ENCODE results near the gene HEXD. TPM values are rescaled to one million over a fixed set of nuclear protein-coding genes. Genes with fewer than 3 reads are reported as not detected.

The HEXD gene
- total and polyA plus RNA-seq, 2 donors, result 13.8 to 40.5 TPM

DNA sequence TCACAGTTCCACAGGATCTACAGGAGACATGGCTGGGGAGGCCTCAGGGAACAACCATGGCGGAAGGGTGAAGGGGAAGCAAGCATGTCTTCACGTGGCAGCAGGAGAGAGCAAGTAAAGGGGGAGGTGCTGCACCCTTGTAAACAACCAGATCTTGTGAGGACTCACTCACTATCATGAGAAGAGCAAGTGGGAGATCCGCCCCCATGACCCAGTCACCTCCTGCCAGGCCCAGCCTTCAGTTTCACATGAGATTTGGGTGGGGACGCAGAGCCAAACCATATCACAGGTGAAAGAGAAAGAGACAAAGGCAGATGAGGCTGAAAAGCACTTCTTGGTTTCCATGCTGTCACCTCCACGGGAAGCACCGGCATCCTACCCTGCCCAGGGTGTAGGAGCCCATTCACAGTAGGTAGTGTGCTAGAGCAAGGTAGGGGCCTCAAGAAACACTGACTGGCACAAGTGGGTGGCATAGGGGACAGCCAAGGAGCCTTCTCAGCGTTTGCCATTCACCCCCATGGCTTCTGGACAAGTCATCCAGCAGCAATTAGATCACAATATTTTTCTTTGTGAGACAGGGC, 47.0 kb downstream of the HEXD start:
- H3K27ac ChIP-seq (ENCODE audit: low read depth), result no peak overlapping the region
- H3K4me3 ChIP-seq (ENCODE audit: low read depth, low read length), result no peak overlapping the region
- no peaks in the 10 kb centered on the region for H3K4me1 ChIP-seq (ENCODE audit: insufficient read depth)
- H3K36me3 ChIP-seq (ENCODE audit: insufficient read depth), result peaks cover 5% of the 10 kb centered on the region
- WGBS, result 89% methylated on average over 7 of the region's 7 CpGs
- DNase-seq (ENCODE audit: extremely low spot score), result no peak

- WGBS, result 90% methylated on average over 7 of the region's 7 CpGs
- Histone ChIP-seq H3K36me3 (ENCODE audit: insufficient read depth) (peaks cover 5% of the 10 kb centered on the region), H3K4me3 (ENCODE audit: low read depth, low read length) (no peak overlapping the region), H3K4me1 (ENCODE audit: insufficient read depth) (no peaks in the 10 kb centered on the region), H3K27ac (ENCODE audit: low read depth) (no peak overlapping the region)
- DNase-seq (ENCODE audit: extremely low spot score), result no peak
These were observed 50.5 kb downstream of the HEXD start for GRCh38 chr17:82468692-82469091.

- 97% methylated on average over 7 of the region's 7 CpGs for WGBS
- no peak overlapping the region for H3K4me3 ChIP-seq (ENCODE audit: low read depth, low read length)
- H3K27ac ChIP-seq (ENCODE audit: low read depth), result no peak overlapping the region
- DNase-seq (ENCODE audit: extremely low spot score), result no peak
- no peaks in the 10 kb centered on the region for H3K4me1 ChIP-seq (ENCODE audit: insufficient read depth)
- H3K36me3 ChIP-seq (ENCODE audit: insufficient read depth), result peaks cover 5% of the 10 kb centered on the region
These were observed 51.9 kb downstream of the HEXD start for GRCh38 chr17:82470065-82470464.

DNA sequence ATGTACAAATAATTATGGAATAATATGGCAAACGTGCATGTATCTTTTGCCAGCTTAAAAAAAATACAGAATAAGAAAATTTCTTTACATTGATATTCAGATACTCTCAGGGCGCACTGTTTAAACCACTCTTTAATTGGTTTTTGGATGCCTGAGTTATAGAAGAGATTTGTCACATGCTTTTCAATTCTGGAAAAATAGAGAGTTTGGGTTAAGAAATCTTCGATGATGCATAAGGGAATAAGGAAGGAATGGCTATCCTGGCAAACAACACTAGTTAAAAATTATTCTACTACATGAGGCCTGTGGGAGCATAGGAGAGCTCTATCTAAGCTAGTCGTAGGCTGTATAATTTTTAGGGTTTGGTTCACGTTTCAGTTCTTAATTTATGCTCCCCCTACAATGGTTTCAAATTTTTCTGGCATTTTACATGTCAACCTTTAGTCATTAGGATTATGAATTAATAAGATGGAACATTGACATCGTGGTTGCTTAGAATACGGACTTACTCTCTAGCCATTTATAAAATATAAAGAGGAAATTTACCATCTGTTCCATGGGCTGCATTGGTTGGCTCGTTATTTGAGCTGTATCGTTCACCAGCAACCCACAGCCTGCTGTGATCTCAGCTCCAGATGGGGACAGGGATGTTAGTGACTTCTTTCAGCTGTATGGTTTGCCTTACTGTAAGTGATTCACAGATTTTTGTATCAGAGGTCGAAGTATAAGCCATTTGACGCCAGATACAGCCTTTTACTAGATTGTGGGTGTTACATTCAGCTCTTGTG, 56.3 kb downstream of the HEXD start:
- DNase-seq (ENCODE audit: extremely low spot score), result no peak

DNA sequence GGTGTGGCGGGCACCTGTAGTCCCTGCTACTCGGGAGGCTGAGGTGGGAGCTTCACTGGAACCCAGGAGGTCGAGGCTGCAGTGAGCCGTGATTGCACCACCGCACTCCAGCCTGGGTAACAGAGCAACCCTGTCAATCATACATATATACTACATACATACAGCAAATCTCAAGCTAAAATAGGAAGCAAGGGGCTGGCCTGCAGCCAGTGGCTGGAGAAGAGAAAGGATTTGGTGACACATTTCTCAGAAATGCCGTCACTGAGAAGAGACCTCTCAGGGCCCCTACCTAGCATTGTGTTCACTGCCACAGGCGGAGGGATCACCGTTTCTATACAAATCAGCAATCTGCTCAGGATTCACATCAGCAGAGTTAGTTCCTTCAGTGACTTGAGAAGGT, 57.3 kb downstream of the HEXD start:
- Histone ChIP-seq H3K4me1 (ENCODE audit: insufficient read depth) (no peaks in the 10 kb centered on the region), H3K36me3 (ENCODE audit: insufficient read depth) (peaks cover 7% of the 10 kb centered on the region), H3K27ac (ENCODE audit: low read depth) (no peak overlapping the region), H3K4me3 (ENCODE audit: low read depth, low read length) (no peak overlapping the region)
- DNase-seq (ENCODE audit: extremely low spot score), result no peak
- WGBS, result 90% methylated on average over 8 of the region's 8 CpGs

More for the DNA sequence above, 56.3 kb downstream of the HEXD start:
- H3K36me3 ChIP-seq (ENCODE audit: insufficient read depth), result peaks cover 5% of the 10 kb centered on the region
- WGBS, result 83% methylated on average over 11 of the region's 11 CpGs
- H3K27ac ChIP-seq (ENCODE audit: low read depth), result no peak overlapping the region
- no peak overlapping the region for H3K4me3 ChIP-seq (ENCODE audit: low read depth, low read length)
- H3K4me1 ChIP-seq (ENCODE audit: insufficient read depth), result no peaks in the 10 kb centered on the region

DNA sequence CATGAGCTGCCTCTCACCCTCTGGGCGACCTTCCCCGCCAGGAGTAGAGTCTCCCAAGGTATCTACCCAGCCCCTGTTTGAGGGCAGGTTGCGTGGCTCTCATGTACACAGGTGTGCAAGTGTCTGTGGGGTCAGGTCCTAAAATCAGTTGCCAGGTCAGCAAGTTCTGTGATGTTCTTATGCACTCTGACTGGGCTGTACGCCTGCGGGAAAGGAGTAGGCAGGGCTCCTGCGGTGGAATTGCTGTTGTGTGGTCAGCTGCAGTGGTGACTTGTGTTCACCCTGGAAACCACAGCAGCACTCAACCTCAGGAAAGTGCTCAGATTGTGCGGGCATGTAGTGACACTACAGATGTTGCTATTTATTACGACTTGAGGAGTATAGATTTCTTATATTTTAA, 59.8 kb downstream of the HEXD start:
- Histone ChIP-seq H3K27ac (ENCODE audit: low read depth) (no peak overlapping the region), H3K36me3 (ENCODE audit: insufficient read depth) (peaks cover 7% of the 10 kb centered on the region), H3K4me3 (ENCODE audit: low read depth, low read length) (no peak overlapping the region), H3K4me1 (ENCODE audit: insufficient read depth) (no peaks in the 10 kb centered on the region)
- DNase-seq (ENCODE audit: extremely low spot score), result no peak
- 92% methylated on average over 8 of the region's 8 CpGs for WGBS

DNA sequence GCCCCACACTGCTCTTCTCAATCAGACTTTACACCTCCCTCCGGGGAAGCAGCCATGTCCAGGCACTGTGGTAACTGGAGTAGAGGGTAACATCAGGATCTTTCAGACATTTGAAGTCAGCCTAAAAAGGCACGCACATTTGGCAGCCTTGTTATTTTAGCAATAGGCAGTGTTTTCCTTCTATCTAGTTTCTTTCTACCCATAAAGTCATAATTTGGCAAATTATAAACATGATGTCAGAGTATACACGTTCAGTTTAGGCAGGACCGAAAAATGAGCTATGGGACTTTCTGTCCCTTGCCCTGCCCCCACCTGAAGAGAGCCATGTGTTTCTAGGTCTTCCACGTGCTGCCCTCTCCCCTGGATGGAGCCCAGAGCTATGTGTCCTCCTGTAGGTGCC, 61.5 kb downstream of the HEXD start:
- DNase-seq (ENCODE audit: extremely low spot score), result no peak
- no peaks in the 10 kb centered on the region for H3K4me1 ChIP-seq (ENCODE audit: insufficient read depth)
- no peak overlapping the region for H3K4me3 ChIP-seq (ENCODE audit: low read depth, low read length)
- H3K27ac ChIP-seq (ENCODE audit: low read depth), result no peak overlapping the region
- peaks cover 8% of the 10 kb centered on the region for H3K36me3 ChIP-seq (ENCODE audit: insufficient read depth)
- WGBS, result 78% methylated on average over 5 of the region's 5 CpGs

DNA sequence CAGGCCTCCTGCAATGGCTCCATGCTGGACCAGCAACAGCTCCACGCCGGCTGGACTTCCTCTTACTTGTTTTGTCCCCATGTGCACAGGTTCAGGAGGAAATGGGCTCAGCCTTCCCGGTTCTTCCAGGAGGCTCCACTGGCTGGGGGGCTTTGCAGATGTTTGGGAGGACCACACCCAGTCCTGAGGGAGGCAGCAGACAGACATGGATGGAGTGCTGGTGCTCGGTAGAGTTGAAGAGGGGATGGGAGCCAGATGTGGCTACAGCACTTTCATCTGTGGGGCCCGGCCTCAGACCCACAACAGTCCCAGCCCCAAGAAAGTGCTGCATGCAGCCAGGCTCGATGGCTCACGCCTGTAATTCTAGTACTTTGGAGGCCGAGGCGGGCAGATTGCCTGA, 62.2 kb downstream of the HEXD start:
- peaks cover 8% of the 10 kb centered on the region for H3K36me3 ChIP-seq (ENCODE audit: insufficient read depth)
- no peak overlapping the region for H3K4me3 ChIP-seq (ENCODE audit: low read depth, low read length)
- H3K27ac ChIP-seq (ENCODE audit: low read depth), result no peak overlapping the region
- H3K4me1 ChIP-seq (ENCODE audit: insufficient read depth), result no peaks in the 10 kb centered on the region
- 83% methylated on average over 9 of the region's 9 CpGs for WGBS
- no peak for DNase-seq (ENCODE audit: extremely low spot score)

- H3K4me3 ChIP-seq (ENCODE audit: low read depth, low read length), result no peak overlapping the region
- H3K36me3 ChIP-seq (ENCODE audit: insufficient read depth), result peaks cover 8% of the 10 kb centered on the region
- H3K4me1 ChIP-seq (ENCODE audit: insufficient read depth), result peaks cover 1% of the 10 kb centered on the region
- WGBS, result 69% methylated on average over 6 of the region's 6 CpGs
- no peak for DNase-seq (ENCODE audit: extremely low spot score)
- no peak overlapping the region for H3K27ac ChIP-seq (ENCODE audit: low read depth)
These were observed 65.1 kb downstream of the HEXD start for GRCh38 chr17:82483204-82483660.

- H3K36me3 ChIP-seq (ENCODE audit: insufficient read depth), result peaks cover 6% of the 10 kb centered on the region
- no peak overlapping the region for H3K27ac ChIP-seq (ENCODE audit: low read depth)
- 92% methylated on average over 9 of the region's 9 CpGs for WGBS
- no peak overlapping the region for H3K4me3 ChIP-seq (ENCODE audit: low read depth, low read length)
- H3K4me1 ChIP-seq (ENCODE audit: insufficient read depth), result peaks cover 1% of the 10 kb centered on the region
- DNase-seq (ENCODE audit: extremely low spot score), result no peak
These were observed 65.7 kb downstream of the HEXD start for GRCh38 chr17:82483836-82484235.

GRCh38 chr17:82486231-82487094, 68.3 kb downstream of the HEXD start:
- Histone ChIP-seq H3K4me3 (ENCODE audit: low read depth, low read length) (no peak overlapping the region), H3K27ac (ENCODE audit: low read depth) (no peak overlapping the region), H3K4me1 (ENCODE audit: insufficient read depth) (peaks cover 1% of the 10 kb centered on the region), H3K36me3 (ENCODE audit: insufficient read depth) (peaks cover 1% of the 10 kb centered on the region)
- 82% methylated on average over 13 of the region's 13 CpGs for WGBS
- no peak for DNase-seq (ENCODE audit: extremely low spot score)

DNA sequence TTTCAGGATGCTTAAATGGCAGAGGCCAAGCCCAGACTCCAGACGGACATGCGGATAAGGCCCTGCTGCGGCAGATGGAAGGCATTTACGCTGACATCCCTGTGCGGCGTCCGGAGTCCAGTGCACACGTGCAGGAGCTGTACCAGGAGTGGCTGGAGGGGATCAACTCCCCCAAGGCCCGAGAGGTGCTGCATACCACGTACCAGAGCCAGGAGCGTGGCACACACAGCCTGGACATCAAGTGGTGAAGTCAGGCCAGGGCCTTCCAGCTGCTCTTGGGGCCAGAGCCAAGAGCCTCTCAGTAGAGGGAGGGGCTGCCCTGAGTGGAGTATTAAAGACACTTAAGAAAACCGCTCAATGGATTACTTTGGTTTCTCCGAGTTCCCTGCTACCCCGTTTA, 69.8 kb downstream of the HEXD start:
- H3K36me3 ChIP-seq (ENCODE audit: insufficient read depth), result peaks cover 1% of the 10 kb centered on the region
- H3K27ac ChIP-seq (ENCODE audit: low read depth), result no peak overlapping the region
- 69% methylated on average over 14 of the region's 14 CpGs for WGBS
- peaks cover 1% of the 10 kb centered on the region for H3K4me1 ChIP-seq (ENCODE audit: insufficient read depth)
- DNase-seq (ENCODE audit: extremely low spot score), result no peak
- no peak overlapping the region for H3K4me3 ChIP-seq (ENCODE audit: low read depth, low read length)

DNA sequence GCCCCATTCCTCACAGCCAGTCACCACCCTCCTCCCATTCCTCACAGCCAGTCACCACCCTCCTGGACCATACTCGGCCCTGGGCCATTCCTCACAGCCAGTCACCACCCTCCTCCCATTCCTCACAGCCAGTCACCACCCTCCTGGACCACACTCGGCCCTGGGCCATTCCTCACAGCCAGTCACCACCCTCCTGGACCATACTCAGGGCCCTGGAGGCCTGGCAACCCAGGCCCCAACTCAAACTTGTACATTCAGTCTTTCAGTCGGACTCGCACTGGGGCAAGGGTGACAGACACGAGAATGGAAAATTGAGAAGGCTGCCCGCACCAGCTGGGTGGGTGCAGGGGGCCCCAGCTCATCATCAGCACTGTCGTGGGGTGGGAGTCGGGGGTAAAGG, 71.0 kb downstream of the HEXD start:
- Histone ChIP-seq H3K27ac (ENCODE audit: low read depth) (no peak overlapping the region), H3K36me3 (ENCODE audit: insufficient read depth) (peaks cover 1% of the 10 kb centered on the region), H3K4me1 (ENCODE audit: insufficient read depth) (peaks cover 1% of the 10 kb centered on the region), H3K4me3 (ENCODE audit: low read depth, low read length) (no peak overlapping the region)
- 59% methylated on average over 8 of the region's 8 CpGs for WGBS
- no peak for DNase-seq (ENCODE audit: extremely low spot score)

Data from urinary bladder (tissue), 4 donors.